ENCODE results near the gene CELF2.

GRCh38 chr10:11208908-11209829, 191.5 kb downstream of the CELF2 start:
- no peak for TF ChIP-seq POLR2AphosphoS5 (IDR thresholded peaks at IDR 0.05; ENCODE audit: low read depth, low read length)
- no peak for TF ChIP-seq REST (IDR thresholded peaks at IDR 0.05; ENCODE audit: insufficient read depth in 1 of 2, low read depth in 2 of 2, low read length in 2 of 2)
- TF ChIP-seq TAF1 (IDR thresholded peaks at IDR 0.05; ENCODE audit: borderline replicate concordance, insufficient read depth, low read length): no peak
- no peak for TF ChIP-seq FOXP2 (optimal IDR thresholded peaks at IDR 0.05; ENCODE audit: borderline replicate concordance, extremely low read depth, extremely low read length, insufficient read depth)
- TF ChIP-seq SIN3A (IDR thresholded peaks at IDR 0.05; ENCODE audit: borderline replicate concordance, insufficient read depth, low read length): no peak

Data from PFSK-1 (cell line).